Gastroesophageal sphincter (tissue), 4 donors: ENCODE data around the gene TNS3. TPM values are rescaled to one million over a fixed set of nuclear protein-coding genes. Genes with fewer than 3 reads are reported as not detected.
A peak's percentile ranks its signal among the peaks of the same experiment; 100 is the strongest.

ENCODE experiments used
- ATAC-seq: fragments of 150-250 bp; one replicate; pipeline ENCODE4 v1.9.1; 2016; ENCODE audit warnings: mild to moderate bottlenecking, moderate library complexity
- H3K27ac ChIP-seq, 4 donors: fragments of 200-600 bp; sonication (generic) in 3 of 4; 1 replicate in 3 of 4; 2 replicates in 1 of 4; pipeline ENCODE4 v1.5.1; 2016 to 2019
- H3K27me3 ChIP-seq: fragments of 200-600 bp; sonication (generic); one replicate; pipeline ENCODE4 v1.5.1; 2019
- H3K36me3 ChIP-seq, 2 donors: fragments of 200-600 bp; sonication (generic); one replicate each; pipeline ENCODE4 v1.5.1; 2019; ENCODE audit warnings: control low read depth in 1 of 2
- H3K4me1 ChIP-seq, 3 donors: fragments of 200-600 bp; sonication (generic); 1 replicate in 2 of 3; 2 replicates in 1 of 3; pipeline ENCODE4 v1.5.1; 2016 to 2019; ENCODE audit warnings: control low read depth in 2 of 3
- H3K4me3 ChIP-seq, 2 donors: fragments of 200-600 bp; sonication (generic); one replicate each; pipeline ENCODE4 v1.5.1; 2019; ENCODE audit warnings: mild to moderate bottlenecking in 1 of 2, moderate library complexity in 1 of 2
- H3K9me3 ChIP-seq, 3 donors: fragments of 200-600 bp; sonication (generic); one replicate each; pipeline ENCODE4 v1.5.1; 2017 to 2019; ENCODE audit warnings: control low read depth in 2 of 3
- CTCF ChIP-seq, 4 experiments: fragments of 200-600 bp in 2 of 4; fragments of 450-650 bp in 2 of 4; sonication (generic) in 1 of 4; IDR thresholded peaks; one replicate each; pipeline ENCODE4 v1.5.1; 2017 to 2019; ENCODE audit warnings: antibody characterized with exemption in 4 of 4, mild to moderate bottlenecking in 2 of 4, moderate library complexity in 2 of 4
- EP300 ChIP-seq: sonication (generic); formaldehyde crosslinking; IDR thresholded peaks from one replicate; pipeline ENCODE4 v1.6.1; 2017; ENCODE audit warnings: antibody characterized with exemption, mild to moderate bottlenecking
- POLR2A ChIP-seq, 2 donors: fragments of 450-650 bp; IDR thresholded peaks; one replicate each; pipeline ENCODE4 v1.6.1; 2017; ENCODE audit warnings: antibody characterized with exemption in 2 of 2, mild to moderate bottlenecking in 2 of 2, moderate library complexity in 1 of 2
- POLR2AphosphoS5 ChIP-seq: sonication (generic); formaldehyde crosslinking; IDR thresholded peaks from one replicate; pipeline ENCODE4 v1.6.1; 2017; ENCODE audit warnings: antibody characterized with exemption
- WGBS, 2 donors: methylation state at CpG; one replicate each; pipeline ENCODE4 v1.1.5; 2018; ENCODE audit warnings: low coverage in 1 of 2; 5-methylcytosine and 5-hydroxymethylcytosine counted together
- total RNA-seq, 4 donors: library from RNA; depleted of rRNA; stranded (reverse); fragments of >200 nt; gene quantifications; one replicate each; pipeline ENCODE4 v1.1.0, GENCODE V29; 2016

TNS3 gene
- total RNA-seq, 4 donors from 2014 or later: 35.0 to 61.3 (median 45.1) TPM

- H3K4me1 ChIP-seq: peaks cover 0 to 43% (median 6%) of the 10 kb centered on the region in 3 donors
- TF ChIP-seq EP300: no peak
- no peak for TF ChIP-seq POLR2A (IDR thresholded peaks at IDR 0.05)
- TF ChIP-seq CTCF (IDR thresholded peaks at IDR 0.05): no peak
- no peak for TF ChIP-seq POLR2AphosphoS5
- no peaks in the 10 kb centered on the region for H3K36me3 ChIP-seq
- WGBS, 2 donors: 65 to 100% methylated on average over 1 to 4 of the region's 8 CpGs
- H3K9me3 ChIP-seq: no peaks in the 10 kb centered on the region
- peak overlapping the region in 1 of 4 donors; percentile 22 for H3K27ac ChIP-seq
- no peak for ATAC-seq
- no peaks in the 10 kb centered on the region for H3K27me3 ChIP-seq
- H3K4me3 ChIP-seq: no peak overlapping the region
These were observed 93.0 kb downstream of the TNS3 start for GRCh38 chr7:47488969-47489342.

- H3K4me1 ChIP-seq: peaks cover 0 to 47% (median 6%) of the 10 kb centered on the region in 3 donors
- no peak overlapping the region for H3K4me3 ChIP-seq
- TF ChIP-seq POLR2A (IDR thresholded peaks at IDR 0.05) (no peak), EP300 (no peak), POLR2AphosphoS5 (no peak), CTCF (IDR thresholded peaks at IDR 0.05) (no peak)
- WGBS, 2 donors: 58% methylated on average over 4 of the region's 12 CpGs; no CpG with 5 or more reads in 1 of the 2 donors
- no peak for ATAC-seq
- H3K9me3 ChIP-seq: no peaks in the 10 kb centered on the region
- no peaks in the 10 kb centered on the region for H3K27me3 ChIP-seq
- no peaks in the 10 kb centered on the region for H3K36me3 ChIP-seq
- no peak overlapping the region for H3K27ac ChIP-seq
These were observed 93.5 kb downstream of the TNS3 start for GRCh38 chr7:47488201-47488968.

- H3K4me1 ChIP-seq: peaks cover 0 to 70% (median 19%) of the 10 kb centered on the region in 3 donors
- ATAC-seq: no peak
- peak overlapping the region in 1 of 4 donors; percentile 19 for H3K27ac ChIP-seq
- WGBS, 2 donors: 72 to 76% methylated on average over 7 to 9 of the region's 9 CpGs
- H3K9me3 ChIP-seq: no peaks in the 10 kb centered on the region
- no peaks in the 10 kb centered on the region for H3K27me3 ChIP-seq
- no peak overlapping the region for H3K4me3 ChIP-seq
- H3K36me3 ChIP-seq: no peaks in the 10 kb centered on the region
- TF ChIP-seq EP300 (no peak), POLR2A (IDR thresholded peaks at IDR 0.05) (no peak), CTCF (IDR thresholded peaks at IDR 0.05) (no peak), POLR2AphosphoS5 (no peak)
These were observed 96.1 kb downstream of the TNS3 start for GRCh38 chr7:47485640-47486435.

GRCh38 chr7:47484923-47485639 is 96.8 kb downstream of the TNS3 start:
- WGBS, 2 donors: 35 to 63% methylated on average over 2 of the region's 17 CpGs
- Histone ChIP-seq H3K27me3 (no peaks in the 10 kb centered on the region), H3K4me3 (no peak overlapping the region), H3K36me3 (no peaks in the 10 kb centered on the region), H3K27ac (peak overlapping the region in 1 of 4 donors; percentile 19), H3K4me1 (peaks cover 0 to 78% (median 19%) of the 10 kb centered on the region in 3 donors), H3K9me3 (no peaks in the 10 kb centered on the region)
- no peak for ATAC-seq
- no peak for TF ChIP-seq POLR2AphosphoS5
- TF ChIP-seq CTCF (IDR thresholded peaks at IDR 0.05): no peak
- TF ChIP-seq POLR2A (IDR thresholded peaks at IDR 0.05): no peak
- no peak for TF ChIP-seq EP300
